LoVo (cell line): ENCODE results near the gene GSG1L.

Experiments used
- DNase-seq: peaks from one replicate; pipeline ENCODE4 v3.0.0-alpha.2; 2016; ENCODE audit warnings: low spot score

GSG1L gene

GRCh38 chr16:27789595-27790241 is 273.8 kb downstream of the GSG1L start:
- no peak for DNase-seq

DNA sequence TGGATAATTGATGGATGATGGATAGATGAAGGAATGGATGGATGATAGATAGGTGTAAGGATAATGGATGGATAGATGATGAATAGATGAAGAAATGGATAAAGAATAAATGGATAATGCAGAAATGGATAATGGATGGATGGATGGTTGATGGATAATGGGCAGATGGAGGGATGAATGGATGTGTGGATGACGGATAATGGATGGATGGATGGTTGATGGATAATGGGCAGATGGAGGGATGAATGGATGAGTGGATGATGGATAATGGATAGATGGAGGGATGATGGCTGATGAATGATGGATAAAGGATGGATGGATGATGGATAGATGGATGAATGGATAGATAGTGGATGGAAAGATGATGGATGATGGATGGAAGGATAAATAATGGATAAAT is 274.4 kb downstream of the GSG1L start:
- DNase-seq, result no peak

DNA sequence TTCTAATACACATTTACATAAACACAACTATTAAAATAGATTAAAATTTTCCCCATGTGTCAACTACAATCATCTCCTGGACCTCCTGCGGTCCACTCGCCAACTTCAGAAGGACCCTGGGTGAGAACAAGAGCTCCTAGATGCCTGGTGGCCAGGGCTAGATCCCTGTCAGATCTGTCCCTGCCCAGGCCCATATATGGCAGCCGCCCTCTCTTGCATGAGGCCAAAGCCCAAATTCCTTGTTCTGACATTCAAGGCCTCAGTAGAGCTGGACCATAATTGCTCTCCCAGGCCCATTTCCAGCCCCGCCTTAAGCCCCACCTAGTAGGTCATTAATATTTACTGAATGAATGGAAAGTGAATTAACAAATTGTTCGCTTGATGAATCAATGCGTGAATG is 275.8 kb downstream of the GSG1L start:
- no peak for DNase-seq

- DNase-seq, result no peak
Measured at GRCh38 chr16:27786923-27787625, 276.4 kb downstream of the GSG1L start.

DNA sequence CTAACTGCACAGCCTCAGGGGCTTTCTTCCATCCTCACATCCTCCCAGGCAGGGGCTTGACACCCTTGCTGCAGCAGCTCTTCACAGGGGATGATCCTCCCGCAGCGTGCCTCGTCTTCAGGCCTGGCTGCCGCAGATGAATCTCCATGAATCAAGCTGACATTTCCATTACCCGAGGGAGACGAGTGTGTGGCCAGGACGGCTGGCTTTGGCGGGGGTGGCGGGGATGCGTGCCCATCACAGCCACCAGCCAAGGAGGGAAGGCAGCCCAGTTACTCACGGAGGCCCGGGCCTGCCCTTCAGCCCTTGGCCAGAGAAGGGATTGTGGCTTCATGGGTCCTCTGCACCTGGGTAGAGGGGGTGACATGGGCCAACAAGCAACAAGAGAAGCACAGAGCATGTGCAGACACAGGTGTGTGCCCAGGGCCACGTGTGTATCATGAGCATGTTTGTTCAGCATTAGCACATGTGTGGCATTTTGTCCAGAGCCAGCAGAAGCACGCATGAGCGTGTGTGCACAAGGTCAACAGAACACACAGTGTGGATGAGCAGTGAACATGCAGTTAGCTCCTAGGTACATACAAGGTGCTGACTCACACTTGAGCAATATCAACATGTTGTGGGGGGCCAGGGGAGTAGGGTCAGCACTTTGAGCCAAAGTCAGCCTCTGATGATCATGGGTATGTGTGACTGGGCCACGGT is 277.1 kb downstream of the GSG1L start:
- no peak for DNase-seq

GRCh38 chr16:27785307-27785678 is 278.2 kb downstream of the GSG1L start:
- no peak for DNase-seq

- no peak for DNase-seq
Measured at GRCh38 chr16:27784351-27785306, 278.9 kb downstream of the GSG1L start.

DNA sequence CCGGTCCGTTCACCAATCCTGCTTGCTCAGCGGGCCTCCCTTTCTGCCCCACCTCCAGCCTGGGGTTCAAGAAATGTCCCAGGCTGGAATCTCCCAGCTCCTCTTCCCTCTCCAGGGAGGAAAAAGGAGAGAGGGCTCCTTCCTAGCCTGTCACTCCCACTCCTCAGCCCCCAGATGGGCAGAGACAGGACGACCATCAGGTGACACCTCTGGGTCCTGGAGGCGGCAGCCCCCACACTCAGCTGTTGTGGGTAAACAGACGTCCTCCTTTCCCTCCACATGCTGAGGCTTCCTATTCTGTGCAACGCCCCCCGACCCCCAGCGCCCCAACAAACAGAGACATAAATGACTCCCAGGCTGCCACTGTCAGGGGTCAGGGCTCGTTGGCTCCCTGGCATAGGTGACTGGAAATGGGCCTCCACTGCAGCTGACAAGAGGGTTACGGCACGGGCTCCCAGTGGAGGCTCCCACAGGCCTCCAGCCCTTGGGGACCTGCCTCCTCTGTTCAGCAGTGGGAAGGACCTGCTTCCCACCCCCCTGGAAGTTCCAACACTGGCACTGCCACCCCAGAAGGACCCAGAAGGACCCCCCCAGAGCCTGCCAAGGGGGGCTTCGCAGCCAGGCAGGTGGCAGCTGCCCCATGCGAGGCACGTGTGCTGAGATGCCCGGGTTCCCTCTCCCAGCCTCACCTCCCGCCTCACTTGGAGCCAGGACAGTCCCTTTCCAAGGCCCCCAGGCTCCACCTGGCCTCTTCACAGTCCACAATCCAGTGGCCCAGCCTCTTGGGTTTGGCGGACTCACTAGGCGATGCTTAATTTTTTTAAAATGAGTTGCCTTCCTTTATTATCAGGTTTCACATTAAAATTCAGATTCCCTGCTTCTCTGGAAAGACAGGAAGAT is 281.3 kb downstream of the GSG1L start:
- no peak for DNase-seq

- no peak for DNase-seq
Measured at GRCh38 chr16:27781195-27781524, 282.4 kb downstream of the GSG1L start.

GRCh38 chr16:27780468-27781194 is 282.9 kb downstream of the GSG1L start:
- DNase-seq, result no peak

GRCh38 chr16:27779641-27780164 is 283.8 kb downstream of the GSG1L start:
- DNase-seq, result no peak

DNA sequence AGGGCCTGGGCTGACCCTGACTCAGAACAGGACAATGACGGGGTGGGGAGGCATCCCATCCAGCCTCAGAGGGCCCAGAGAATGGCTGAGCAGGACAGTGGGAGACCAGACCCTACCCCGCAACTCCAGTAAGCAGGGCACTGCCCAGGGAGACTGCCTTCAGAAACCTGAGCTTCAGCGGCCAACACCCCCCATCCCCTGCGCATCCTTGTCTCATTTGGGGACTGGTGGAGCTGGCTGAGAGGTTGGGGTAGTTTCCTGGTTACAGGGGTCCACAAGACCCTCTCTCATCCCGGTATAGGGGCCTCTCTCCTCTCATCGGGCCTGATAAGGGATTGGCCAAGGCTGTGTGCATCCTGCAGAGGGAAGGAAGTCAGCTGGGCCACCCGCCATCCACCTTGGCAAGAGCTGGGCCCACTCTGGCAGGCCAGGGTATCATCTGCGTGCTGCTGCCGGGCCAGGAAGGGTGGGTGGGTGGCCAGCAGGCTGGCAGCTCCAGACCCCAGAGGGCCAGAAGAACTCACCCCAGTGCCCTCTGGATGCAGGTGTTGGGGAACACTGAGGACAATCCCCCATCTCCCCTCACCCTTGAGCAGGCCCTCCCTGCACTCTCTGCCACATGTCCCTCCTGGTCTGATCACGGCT is 284.5 kb downstream of the GSG1L start:
- DNase-seq, result no peak

GRCh38 chr16:27778171-27778925 is 285.2 kb downstream of the GSG1L start:
- DNase-seq, result no peak

DNA sequence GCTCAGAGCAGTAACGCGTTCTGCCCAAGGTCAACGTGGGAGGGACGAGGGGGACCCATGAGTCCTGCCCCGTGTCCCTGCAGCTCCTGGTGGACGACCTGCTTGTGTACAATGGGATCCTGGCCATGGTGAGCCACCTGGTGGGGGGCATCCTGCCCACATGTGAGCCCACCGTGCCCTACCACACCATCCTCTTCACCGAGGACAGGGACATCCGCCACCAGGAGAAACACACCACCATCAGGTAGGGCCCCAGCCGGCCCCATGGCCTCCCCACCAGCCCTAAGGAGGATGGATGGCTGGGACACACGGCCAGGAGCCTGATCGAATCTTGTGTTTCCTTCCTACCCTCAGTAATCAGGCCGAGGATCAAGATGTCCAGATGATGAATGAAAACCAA is 286.0 kb downstream of the GSG1L start:
- no peak for DNase-seq

DNA sequence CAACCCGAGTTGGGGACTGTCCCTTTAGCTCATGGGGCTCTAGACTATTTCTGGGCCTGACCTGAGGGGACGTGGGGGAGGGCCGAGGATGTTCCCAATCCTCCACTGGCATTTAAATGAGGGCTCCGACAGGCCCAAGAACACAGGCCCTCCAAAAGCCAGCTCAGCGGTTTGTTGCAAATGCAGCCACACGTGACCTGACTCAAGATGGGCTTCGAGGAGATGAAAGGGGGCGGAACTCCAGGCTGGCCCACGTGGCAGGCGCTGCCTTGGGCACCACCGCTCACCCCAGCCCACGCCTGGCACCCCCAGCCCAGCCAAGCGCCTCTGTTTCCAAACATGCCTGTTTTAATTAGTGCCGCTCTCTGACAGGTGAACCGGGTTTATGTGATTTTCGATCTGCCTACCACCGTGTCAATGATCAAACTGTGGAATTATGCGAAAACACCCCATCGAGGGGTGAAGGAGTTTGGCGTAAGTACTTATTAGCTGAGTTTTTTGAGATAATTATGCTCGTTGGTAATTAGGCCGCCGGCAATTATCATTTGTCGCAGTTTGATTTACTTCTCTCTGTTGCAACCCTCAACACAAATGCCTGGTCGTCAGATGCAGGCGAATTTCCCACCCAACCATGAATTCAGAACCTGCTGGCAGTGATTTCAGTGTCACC is 286.8 kb downstream of the GSG1L start:
- DNase-seq, result no peak

- no peak for DNase-seq
Measured at GRCh38 chr16:27775254-27775653, 288.3 kb downstream of the GSG1L start.

GRCh38 chr16:27774779-27775178 is 288.7 kb downstream of the GSG1L start:
- no peak for DNase-seq

DNA sequence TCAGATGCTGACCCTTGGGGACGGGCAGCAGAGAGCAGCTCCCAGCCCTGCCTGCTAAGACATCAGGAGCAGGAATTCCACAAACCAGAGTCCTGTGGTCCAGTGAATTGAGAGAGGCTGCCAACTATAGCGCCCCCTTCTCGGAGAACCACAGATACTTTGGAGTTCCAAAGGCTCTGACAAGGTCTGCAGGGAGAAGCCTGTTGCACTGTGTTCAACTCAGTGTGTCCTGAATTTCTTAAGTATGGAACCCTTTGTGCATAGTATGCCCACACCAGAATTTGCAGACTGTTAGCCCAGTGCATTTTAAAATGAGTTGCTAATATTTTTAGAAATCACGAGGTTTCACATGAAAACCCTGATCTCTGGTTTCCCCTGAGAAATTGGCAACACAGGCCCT is 290.2 kb downstream of the GSG1L start:
- no peak for DNase-seq
